Mucosa of descending colon (tissue), 3 donors: ENCODE measurements around the gene UFD1. TPM values are rescaled to one million over a fixed set of nuclear protein-coding genes. Genes with fewer than 3 reads are reported as not detected.

Source experiments
- ATAC-seq: fragments of 200-7000 bp; cut with Tn5 transposase; one replicate; pipeline ENCODE4 v1.9.1; 2020; ENCODE audit warnings: mild to moderate bottlenecking, moderate library complexity
- DNase-seq, 3 donors: peaks; one replicate each; pipeline ENCODE4 v3.0.0-alpha.2; 2020
- H3K36me3 ChIP-seq: fragments of 200-600 bp; one replicate; pipeline ENCODE4 v1.8.0; 2021; ENCODE audit warnings: low read depth, mild to moderate bottlenecking
- H3K4me1 ChIP-seq: fragments of 200-600 bp; one replicate; pipeline ENCODE4 v1.8.0; 2021; ENCODE audit warnings: low read depth, mild to moderate bottlenecking
- H3K4me3 ChIP-seq: fragments of 200-600 bp; one replicate; pipeline ENCODE4 v1.8.0; 2021; ENCODE audit warnings: mild to moderate bottlenecking
- H3K9me3 ChIP-seq: fragments of 200-600 bp; one replicate; pipeline ENCODE4 v1.8.0; 2021; ENCODE audit warnings: mild to moderate bottlenecking
- CTCF ChIP-seq: fragments of 200-600 bp; IDR thresholded peaks from one replicate; pipeline ENCODE4 v1.8.0; 2022; ENCODE audit warnings: antibody characterized with exemption, mild to moderate bottlenecking
- intact Hi-C, 2 donors: fragments of 100-400 bp; cut with DNase I in 1 of 2; cut with micrococcal nuclease in 1 of 2; formaldehyde crosslinking; loops; one replicate each; pipeline versions ENCODE4 v1.11.0 to v1.11.1; 2022; cut with DNase I, micrococcal nuclease
- total RNA-seq, 3 donors: library from RNA; stranded (reverse); fragmentation: NEBNext Ultra II Directional in 2 of 3; extraction: Animal tissue kit (Norgen Biotek cat#: 25700) in 2 of 3; gene quantifications; one replicate each; pipeline versions ENCODE4 v1.2.1 to v1.2.4, GENCODE V29; 2021 to 2023
- donor health status: DM: no; HTN: no; CAD: no; lungs with moderate emphysema.
- donor health status: DM: no; HTN: no; CAD: no.
- donor health status: DM: no; HTN: yes; CAD: no.

Gene UFD1
- total RNA-seq, 3 donors from 2014 or later: 48.5 to 71.0 (median 49.9) TPM

- intact Hi-C loops: no loop called here
Observed at GRCh38 chr22:19513823-19514222, 34.8 kb upstream of the UFD1 start.

GRCh38 chr22:19510919-19511341, 31.9 kb upstream of the UFD1 start:
- DNase-seq (no peak), ATAC-seq (no peak)
- Histone ChIP-seq H3K36me3 (no peaks in the 10 kb centered on the region), H3K4me1 (no peaks in the 10 kb centered on the region), H3K9me3 (no peaks in the 10 kb centered on the region), H3K4me3 (no peak overlapping the region)
- no peak for TF ChIP-seq CTCF
- intact Hi-C loops: no loop called here

More at GRCh38 chr22:19513823-19514222, 34.8 kb upstream of the UFD1 start:
- no peaks in the 10 kb centered on the region for H3K9me3 ChIP-seq
- no peak overlapping the region for H3K4me3 ChIP-seq
- ATAC-seq: no peak
- no peaks in the 10 kb centered on the region for H3K4me1 ChIP-seq
- no peaks in the 10 kb centered on the region for H3K36me3 ChIP-seq
- TF ChIP-seq CTCF: no peak
- no peak for DNase-seq

- no peak for TF ChIP-seq CTCF
- no peak for ATAC-seq
- H3K36me3 ChIP-seq: no peaks in the 10 kb centered on the region
- no peak overlapping the region for H3K4me3 ChIP-seq
- H3K4me1 ChIP-seq: no peaks in the 10 kb centered on the region
- no peak for DNase-seq
- intact Hi-C loops: no loop called here
- H3K9me3 ChIP-seq: no peaks in the 10 kb centered on the region
Observed at GRCh38 chr22:19509923-19510322, 30.9 kb upstream of the UFD1 start.

GRCh38 chr22:19509191-19509590, 30.2 kb upstream of the UFD1 start:
- TF ChIP-seq CTCF: no peak
- Histone ChIP-seq H3K36me3 (no peaks in the 10 kb centered on the region), H3K4me3 (no peak overlapping the region), H3K9me3 (no peaks in the 10 kb centered on the region), H3K4me1 (no peaks in the 10 kb centered on the region)
- intact Hi-C loops: no loop called here
- ATAC-seq (no peak), DNase-seq (no peak)

- Histone ChIP-seq H3K36me3 (no peaks in the 10 kb centered on the region), H3K4me1 (no peaks in the 10 kb centered on the region), H3K4me3 (no peak overlapping the region), H3K9me3 (no peaks in the 10 kb centered on the region)
- intact Hi-C loops: no loop called here
- no peak for DNase-seq
- ATAC-seq: no peak
- TF ChIP-seq CTCF: no peak
Observed at GRCh38 chr22:19508024-19508776, 29.2 kb upstream of the UFD1 start.

GRCh38 chr22:19507534-19507861, 28.5 kb upstream of the UFD1 start:
- Histone ChIP-seq H3K36me3 (no peaks in the 10 kb centered on the region), H3K9me3 (no peaks in the 10 kb centered on the region), H3K4me1 (no peaks in the 10 kb centered on the region), H3K4me3 (no peak overlapping the region)
- no peak for DNase-seq
- TF ChIP-seq CTCF: no peak
- no peak for ATAC-seq
- intact Hi-C loops: no loop called here
